Cardiac ventricle fibroblast (primary cell): ENCODE results near the gene DEGS1. TPM values are rescaled to one million over a fixed set of nuclear protein-coding genes. Genes with fewer than 3 reads are reported as not detected.

Experiments used
- total RNA-seq: library from RNA; depleted of rRNA; stranded (reverse); fragments of >200 nt; gene quantifications from 2 replicates; pipeline ENCODE4 v1.2.3, GENCODE V29; 2015

Gene DEGS1
- 126 and 140 TPM in 2 replicates for total RNA-seq

GRCh38 chr1:224182866-224183590, at the start of gene DEGS1:
TSS of gene DEGS1 (plus strand) at chr1:224183240. CDS start at chr1:224183337, 97 bp downstream.

Other genes with a start within 250 kb of the DEGS1 start
- gene FBXO28, start 69.1 kb upstream of the DEGS1 start, total RNA-seq, result 16.0 and 19.4 TPM in 2 replicates
- gene NVL, start 146.9 kb downstream of the DEGS1 start, total RNA-seq, result 11.0 and 13.3 TPM in 2 replicates
- gene CNIH4, start 173.6 kb downstream of the DEGS1 start, total RNA-seq, result 26.2 and 30.6 TPM in 2 replicates